Fibroblast of the aortic adventitia (primary cell): ENCODE measurements around the gene KIF21A. TPM values are rescaled to one million over a fixed set of nuclear protein-coding genes. Genes with fewer than 3 reads are reported as not detected.

Experiments used
- DNase-seq: peaks from one replicate; pipeline ENCODE4 v3.0.0-alpha.2; 2010; ENCODE audit warnings: low read depth
- H3K4me3 ChIP-seq: 2 replicates; pipeline ENCODE4 v1.5.1; 2011; ENCODE audit warnings: low read depth, mild to moderate bottlenecking, control low read depth, low read length, moderate library complexity
- total RNA-seq: library from RNA; depleted of rRNA; stranded (reverse); fragments of >200 nt; gene quantifications from 2 replicates; pipeline ENCODE4 v1.2.3, GENCODE V29; 2012; ENCODE audit warnings: low replicate concordance
- TF ChIP-seq, protein P1 (sequence below): IDR thresholded peaks from 2 replicates; pipeline ENCODE4 v1.5.1; 2011; ENCODE audit warnings: mild to moderate bottlenecking, low read length, control low read depth, inconsistent platforms; ENCODE audit not compliant: insufficient read depth

Gene KIF21A
- total RNA-seq, 1 donor: 10.8 TPM

DNA sequence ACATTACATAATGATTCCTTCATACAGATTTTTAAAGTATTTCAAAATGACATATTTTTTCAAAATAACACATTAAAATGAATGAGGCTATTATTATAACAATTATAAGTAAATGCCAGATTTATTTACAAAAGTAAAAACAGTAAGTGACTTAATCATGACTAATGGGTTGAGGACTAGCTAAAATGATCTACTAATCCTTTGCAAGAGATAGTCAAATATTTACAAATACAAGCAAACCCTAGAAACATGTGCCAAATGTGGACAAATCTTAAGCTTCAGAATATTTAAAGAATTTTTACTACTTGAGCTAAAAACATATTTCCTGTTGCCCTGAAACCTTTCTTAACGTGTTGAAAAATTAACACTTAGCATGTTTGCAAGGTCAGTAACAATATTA is 74.8 kb downstream of the KIF21A start:
- H3K4me3 ChIP-seq: no peak overlapping the region
- TF ChIP-seq, protein P1, sequence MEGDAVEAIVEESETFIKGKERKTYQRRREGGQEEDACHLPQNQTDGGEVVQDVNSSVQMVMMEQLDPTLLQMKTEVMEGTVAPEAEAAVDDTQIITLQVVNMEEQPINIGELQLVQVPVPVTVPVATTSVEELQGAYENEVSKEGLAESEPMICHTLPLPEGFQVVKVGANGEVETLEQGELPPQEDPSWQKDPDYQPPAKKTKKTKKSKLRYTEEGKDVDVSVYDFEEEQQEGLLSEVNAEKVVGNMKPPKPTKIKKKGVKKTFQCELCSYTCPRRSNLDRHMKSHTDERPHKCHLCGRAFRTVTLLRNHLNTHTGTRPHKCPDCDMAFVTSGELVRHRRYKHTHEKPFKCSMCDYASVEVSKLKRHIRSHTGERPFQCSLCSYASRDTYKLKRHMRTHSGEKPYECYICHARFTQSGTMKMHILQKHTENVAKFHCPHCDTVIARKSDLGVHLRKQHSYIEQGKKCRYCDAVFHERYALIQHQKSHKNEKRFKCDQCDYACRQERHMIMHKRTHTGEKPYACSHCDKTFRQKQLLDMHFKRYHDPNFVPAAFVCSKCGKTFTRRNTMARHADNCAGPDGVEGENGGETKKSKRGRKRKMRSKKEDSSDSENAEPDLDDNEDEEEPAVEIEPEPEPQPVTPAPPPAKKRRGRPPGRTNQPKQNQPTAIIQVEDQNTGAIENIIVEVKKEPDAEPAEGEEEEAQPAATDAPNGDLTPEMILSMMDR: no peak
- no peak for DNase-seq

DNA sequence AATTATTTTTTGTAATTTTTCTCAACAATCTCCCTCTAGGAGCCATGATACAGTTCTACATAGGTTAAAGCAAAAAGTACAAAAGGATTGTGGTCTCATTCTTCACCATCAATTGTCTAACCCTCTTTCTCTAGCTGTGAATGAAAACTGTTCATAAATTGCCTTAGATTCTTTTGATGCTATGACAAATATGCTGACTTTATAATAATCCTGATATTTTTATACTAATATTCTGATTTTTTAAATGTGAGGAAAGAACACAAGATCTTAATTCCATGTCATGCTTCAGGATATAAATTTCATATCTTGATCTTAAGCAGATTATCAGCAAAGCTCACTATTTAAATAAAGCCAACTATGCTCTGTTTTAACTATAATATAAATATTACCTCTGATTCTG is 75.4 kb downstream of the KIF21A start:
- no peak overlapping the region for H3K4me3 ChIP-seq
- DNase-seq: no peak
- TF ChIP-seq, protein P1: no peak

DNA sequence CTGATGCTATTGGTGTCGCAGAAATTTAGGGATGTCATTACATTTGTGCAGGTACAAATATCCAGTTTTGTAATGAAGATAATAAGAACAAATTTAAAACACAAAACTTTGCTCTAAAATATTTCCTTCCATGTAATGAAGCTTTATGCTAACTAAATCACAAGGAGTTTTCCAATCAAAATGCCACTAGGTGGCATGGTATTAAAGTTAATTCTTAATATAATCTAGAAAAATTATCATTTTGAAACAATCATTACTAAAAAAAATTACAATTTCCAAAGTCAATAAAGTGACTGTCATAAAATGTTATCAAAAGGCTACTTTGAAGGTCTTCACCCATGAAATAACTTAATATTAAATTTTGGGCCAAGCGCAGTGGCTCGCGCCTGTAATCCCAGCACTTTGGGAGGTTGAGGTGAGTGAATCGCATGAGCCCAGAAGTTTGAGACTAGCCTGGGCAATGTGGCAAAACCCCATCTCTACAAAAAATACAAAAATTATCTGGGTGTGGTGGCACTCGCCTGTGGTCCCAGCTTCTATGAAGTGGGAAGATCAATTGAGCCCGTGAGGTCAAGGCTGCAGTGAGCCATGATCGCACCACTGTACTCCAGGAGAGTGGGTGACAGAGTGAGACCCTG is 77.4 kb downstream of the KIF21A start:
- TF ChIP-seq, protein P1: peak; percentile 27
- H3K4me3 ChIP-seq: no peak overlapping the region

DNA sequence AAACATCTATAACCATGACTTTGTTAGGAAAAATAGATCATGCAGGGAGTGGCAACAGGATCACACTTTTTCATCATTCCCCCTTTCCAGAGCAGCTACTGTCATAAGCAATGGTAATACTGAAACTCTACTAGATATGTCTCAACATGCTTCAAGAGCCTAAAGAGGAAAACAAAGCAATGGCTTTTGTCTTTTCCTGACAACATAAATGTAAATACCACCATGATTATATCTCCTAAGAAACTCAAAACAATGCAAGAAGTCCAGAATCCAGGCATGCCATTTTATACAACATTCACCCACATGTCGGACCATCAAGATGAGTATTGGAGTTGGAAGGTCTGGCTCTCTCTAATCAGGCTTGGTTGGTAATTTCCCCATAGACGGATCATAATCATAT is 78.7 kb downstream of the KIF21A start:
- no peak for DNase-seq
- H3K4me3 ChIP-seq: no peak overlapping the region
- TF ChIP-seq, protein P1: no peak

More for the DNA sequence above, 77.4 kb downstream of the KIF21A start:
- DNase-seq: peak; percentile 39

DNA sequence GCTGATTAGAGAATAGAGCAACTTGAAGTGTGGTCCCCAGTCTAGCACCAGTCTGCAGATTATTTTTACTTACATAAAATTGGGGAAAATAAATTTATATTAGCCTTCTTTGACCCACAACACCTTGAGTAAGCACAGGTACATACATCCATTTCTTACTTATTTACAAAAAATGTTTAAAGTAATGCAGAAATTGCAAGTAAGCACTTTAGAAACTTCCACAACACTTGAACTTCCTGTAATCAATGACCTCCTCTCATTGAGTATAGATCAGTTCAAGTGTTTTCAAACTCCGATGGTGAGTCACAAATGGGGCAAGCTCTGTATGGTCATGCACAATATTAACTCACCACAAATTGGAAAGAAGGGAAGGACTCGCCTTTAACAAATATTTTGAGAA is 83.3 kb downstream of the KIF21A start:
- TF ChIP-seq, protein P1: no peak
- no peak overlapping the region for H3K4me3 ChIP-seq
- no peak for DNase-seq

DNA sequence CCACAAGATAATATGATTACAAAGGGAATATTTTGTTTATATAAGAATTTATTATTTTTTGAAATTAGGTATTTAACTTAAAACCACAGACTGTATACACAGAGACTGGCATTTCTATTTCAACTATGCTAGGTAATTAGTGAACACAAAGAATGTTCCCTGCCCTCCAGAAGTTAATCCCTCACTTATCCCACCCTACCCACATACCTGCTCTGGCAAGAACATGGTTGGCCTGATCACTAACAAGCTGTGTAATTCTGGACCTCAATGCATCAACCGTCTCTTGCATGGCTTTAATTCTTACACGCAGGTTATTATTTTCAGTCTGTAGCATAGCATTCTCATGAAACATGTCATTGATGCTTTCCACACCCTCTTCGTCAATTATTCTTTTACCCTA is 85.9 kb downstream of the KIF21A start:
- no peak for DNase-seq
- TF ChIP-seq, protein P1: no peak
- H3K4me3 ChIP-seq: no peak overlapping the region

DNA sequence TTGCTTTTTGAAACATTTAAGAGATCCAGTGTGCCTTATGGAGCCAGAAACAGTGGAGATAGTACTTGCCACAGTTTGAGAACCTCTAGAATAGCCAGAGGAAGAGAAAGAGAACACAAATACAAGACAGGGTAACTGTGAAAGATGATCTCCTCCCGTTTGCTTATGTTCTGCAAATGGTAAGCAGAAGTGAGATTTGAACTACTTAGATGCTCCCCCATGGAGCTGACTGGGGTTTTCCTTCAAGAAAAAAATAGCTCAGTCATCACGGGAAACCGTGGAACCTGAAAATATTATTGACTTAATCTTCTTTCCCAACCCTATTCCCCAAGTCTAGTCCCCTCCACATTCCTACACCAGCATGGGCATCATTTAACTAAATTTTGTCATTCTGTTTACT is 87.1 kb downstream of the KIF21A start:
- TF ChIP-seq, protein P1: no peak
- no peak overlapping the region for H3K4me3 ChIP-seq
- DNase-seq: no peak
